ENCODE data around the gene PLA2G12A.

PLA2G12A gene

GRCh38 chr4:109748114-109748513 is 18.2 kb upstream of the PLA2G12A start:
- TF ChIP-seq, protein P1, sequence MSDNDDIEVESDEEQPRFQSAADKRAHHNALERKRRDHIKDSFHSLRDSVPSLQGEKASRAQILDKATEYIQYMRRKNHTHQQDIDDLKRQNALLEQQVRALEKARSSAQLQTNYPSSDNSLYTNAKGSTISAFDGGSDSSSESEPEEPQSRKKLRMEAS (IDR thresholded peaks at IDR 0.05): no peak
- TF ChIP-seq USF1 (IDR thresholded peaks at IDR 0.05) (no peak), TEAD4 (IDR thresholded peaks at IDR 0.05) (no peak), ZBTB7A (IDR thresholded peaks at IDR 0.05; ENCODE audit: low read depth) (no peak), TCF12 (IDR thresholded peaks at IDR 0.05; ENCODE audit: low read depth) (no peak), YY1 (IDR thresholded peaks at IDR 0.05; ENCODE audit: low read depth) (no peak), NFIC (IDR thresholded peaks at IDR 0.05) (no peak), EGR1 (IDR thresholded peaks at IDR 0.05) (no peak), RAD21 (IDR thresholded peaks at IDR 0.05; ENCODE audit: low read depth) (no peak), FOXM1 (IDR thresholded peaks at IDR 0.05; ENCODE audit: borderline replicate concordance, low read depth) (no peak), EP300 (IDR thresholded peaks at IDR 0.05; ENCODE audit: borderline replicate concordance) (no peak), CEBPB (IDR thresholded peaks at IDR 0.05) (no peak), CREB1 (IDR thresholded peaks at IDR 0.05; ENCODE audit: low read depth) (no peak), TAF1 (IDR thresholded peaks at IDR 0.05; ENCODE audit: low read depth) (no peak)
- TF ChIP-seq, protein P2, sequence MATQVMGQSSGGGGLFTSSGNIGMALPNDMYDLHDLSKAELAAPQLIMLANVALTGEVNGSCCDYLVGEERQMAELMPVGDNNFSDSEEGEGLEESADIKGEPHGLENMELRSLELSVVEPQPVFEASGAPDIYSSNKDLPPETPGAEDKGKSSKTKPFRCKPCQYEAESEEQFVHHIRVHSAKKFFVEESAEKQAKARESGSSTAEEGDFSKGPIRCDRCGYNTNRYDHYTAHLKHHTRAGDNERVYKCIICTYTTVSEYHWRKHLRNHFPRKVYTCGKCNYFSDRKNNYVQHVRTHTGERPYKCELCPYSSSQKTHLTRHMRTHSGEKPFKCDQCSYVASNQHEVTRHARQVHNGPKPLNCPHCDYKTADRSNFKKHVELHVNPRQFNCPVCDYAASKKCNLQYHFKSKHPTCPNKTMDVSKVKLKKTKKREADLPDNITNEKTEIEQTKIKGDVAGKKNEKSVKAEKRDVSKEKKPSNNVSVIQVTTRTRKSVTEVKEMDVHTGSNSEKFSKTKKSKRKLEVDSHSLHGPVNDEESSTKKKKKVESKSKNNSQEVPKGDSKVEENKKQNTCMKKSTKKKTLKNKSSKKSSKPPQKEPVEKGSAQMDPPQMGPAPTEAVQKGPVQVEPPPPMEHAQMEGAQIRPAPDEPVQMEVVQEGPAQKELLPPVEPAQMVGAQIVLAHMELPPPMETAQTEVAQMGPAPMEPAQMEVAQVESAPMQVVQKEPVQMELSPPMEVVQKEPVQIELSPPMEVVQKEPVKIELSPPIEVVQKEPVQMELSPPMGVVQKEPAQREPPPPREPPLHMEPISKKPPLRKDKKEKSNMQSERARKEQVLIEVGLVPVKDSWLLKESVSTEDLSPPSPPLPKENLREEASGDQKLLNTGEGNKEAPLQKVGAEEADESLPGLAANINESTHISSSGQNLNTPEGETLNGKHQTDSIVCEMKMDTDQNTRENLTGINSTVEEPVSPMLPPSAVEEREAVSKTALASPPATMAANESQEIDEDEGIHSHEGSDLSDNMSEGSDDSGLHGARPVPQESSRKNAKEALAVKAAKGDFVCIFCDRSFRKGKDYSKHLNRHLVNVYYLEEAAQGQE (IDR thresholded peaks at IDR 0.05; ENCODE audit: low read depth): no peak

DNA sequence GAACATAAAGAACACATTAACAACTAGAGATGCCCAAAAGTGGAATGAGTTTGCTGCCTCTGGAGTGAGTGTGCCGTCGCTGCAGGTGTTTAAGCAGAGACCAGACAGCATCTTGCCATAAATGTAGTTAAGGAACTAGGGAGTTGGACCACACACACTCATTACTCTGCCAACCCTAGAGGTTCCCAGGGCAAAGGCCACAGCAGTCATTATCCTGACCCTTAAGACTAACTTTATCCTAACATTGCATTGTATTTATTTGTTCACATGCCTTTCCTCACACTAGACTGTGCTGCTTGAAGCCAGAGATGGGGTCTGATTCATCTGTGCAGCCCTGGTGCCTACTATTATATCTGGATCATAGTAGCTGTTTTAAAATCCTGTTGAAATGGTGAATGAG is 16.9 kb upstream of the PLA2G12A start:
- no peak for TF ChIP-seq TEAD4 (IDR thresholded peaks at IDR 0.05)

- no peak for TF ChIP-seq TEAD4 (IDR thresholded peaks at IDR 0.05)
- no peak for TF ChIP-seq USF1 (IDR thresholded peaks at IDR 0.05)
- no peak for TF ChIP-seq TAF1 (IDR thresholded peaks at IDR 0.05; ENCODE audit: low read depth)
- TF ChIP-seq EGR1 (IDR thresholded peaks at IDR 0.05): no peak
- no peak for TF ChIP-seq YY1 (IDR thresholded peaks at IDR 0.05; ENCODE audit: low read depth)
- no peak for TF ChIP-seq RAD21 (IDR thresholded peaks at IDR 0.05; ENCODE audit: low read depth)
- TF ChIP-seq CEBPB (IDR thresholded peaks at IDR 0.05): no peak
- TF ChIP-seq NFIC (IDR thresholded peaks at IDR 0.05): no peak
- no peak for TF ChIP-seq ZBTB7A (IDR thresholded peaks at IDR 0.05; ENCODE audit: low read depth)
- TF ChIP-seq, protein P1 (IDR thresholded peaks at IDR 0.05): no peak
- TF ChIP-seq EP300 (IDR thresholded peaks at IDR 0.05; ENCODE audit: borderline replicate concordance): no peak
- TF ChIP-seq TCF12 (IDR thresholded peaks at IDR 0.05; ENCODE audit: low read depth): no peak
- TF ChIP-seq CREB1 (IDR thresholded peaks at IDR 0.05; ENCODE audit: low read depth): no peak
Measured at GRCh38 chr4:109745830-109746229, 16.0 kb upstream of the PLA2G12A start.

DNA sequence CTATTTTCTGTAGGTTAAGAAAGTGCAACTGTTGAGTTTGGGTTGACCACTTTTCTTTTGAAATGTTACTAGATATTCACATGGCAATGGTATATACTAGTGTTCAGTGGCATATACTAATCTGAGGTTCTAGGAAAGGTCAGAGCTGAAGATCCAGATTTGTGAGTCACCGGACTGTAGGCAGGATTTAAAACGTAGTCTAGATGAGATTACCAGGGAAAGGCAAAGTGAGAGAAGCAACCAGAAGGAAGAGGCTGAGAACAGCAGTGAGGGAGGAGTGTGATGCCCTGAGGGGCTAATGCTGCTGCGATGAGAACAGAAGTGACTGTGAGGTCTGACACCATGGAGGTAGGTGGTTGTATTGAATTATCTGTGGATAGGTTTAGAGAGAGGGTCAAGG is 9.7 kb upstream of the PLA2G12A start:
- TF ChIP-seq EGR1 (IDR thresholded peaks at IDR 0.05) (no peak), TEAD4 (IDR thresholded peaks at IDR 0.05) (no peak), CEBPB (IDR thresholded peaks at IDR 0.05) (no peak), FOXM1 (IDR thresholded peaks at IDR 0.05; ENCODE audit: borderline replicate concordance, low read depth) (no peak), ZBTB7A (IDR thresholded peaks at IDR 0.05; ENCODE audit: low read depth) (no peak)

DNA sequence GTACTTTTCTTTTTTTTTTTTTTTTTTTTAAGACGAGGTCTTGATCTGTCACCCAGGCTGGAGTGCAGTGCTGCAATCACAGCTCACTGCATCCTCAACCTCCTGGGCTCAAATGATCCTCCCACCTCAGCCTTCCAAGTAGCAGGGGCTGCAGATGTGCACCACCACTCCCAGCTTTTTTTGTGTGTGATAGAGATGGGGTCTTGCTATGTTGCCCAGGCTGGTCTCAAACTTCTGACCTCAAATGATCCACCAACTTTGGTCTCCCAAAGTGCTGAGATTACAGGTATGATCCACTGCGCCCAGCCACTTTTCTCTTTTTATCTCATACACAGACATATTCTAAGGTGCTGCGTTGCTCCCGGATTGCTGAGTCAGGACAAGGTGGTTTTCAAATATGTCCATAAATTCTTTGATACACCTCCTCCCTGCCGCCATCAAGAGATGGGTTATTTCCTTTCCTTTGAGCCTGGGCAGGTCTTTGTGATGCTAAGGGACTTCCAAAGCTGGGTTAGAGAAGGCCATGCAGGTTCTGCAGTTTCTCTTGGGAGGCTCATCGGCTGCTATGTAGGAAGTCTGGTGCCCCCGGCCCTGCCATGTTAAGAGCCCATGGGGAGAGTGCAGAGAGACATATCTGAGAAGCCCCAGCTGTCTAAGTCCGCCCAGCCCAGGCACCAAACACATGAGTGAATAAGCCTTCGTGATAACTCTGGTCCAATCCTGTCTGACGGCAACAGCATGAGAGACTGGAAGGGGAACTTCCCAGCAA is 8.4 kb upstream of the PLA2G12A start:
- TF ChIP-seq NFIC (IDR thresholded peaks at IDR 0.05) (no peak), TEAD4 (IDR thresholded peaks at IDR 0.05) (no peak), FOXM1 (IDR thresholded peaks at IDR 0.05; ENCODE audit: borderline replicate concordance, low read depth) (no peak), USF1 (IDR thresholded peaks at IDR 0.05) (no peak), TAF1 (IDR thresholded peaks at IDR 0.05; ENCODE audit: low read depth) (no peak)
- TF ChIP-seq, protein P1 (IDR thresholded peaks at IDR 0.05): no peak

DNA sequence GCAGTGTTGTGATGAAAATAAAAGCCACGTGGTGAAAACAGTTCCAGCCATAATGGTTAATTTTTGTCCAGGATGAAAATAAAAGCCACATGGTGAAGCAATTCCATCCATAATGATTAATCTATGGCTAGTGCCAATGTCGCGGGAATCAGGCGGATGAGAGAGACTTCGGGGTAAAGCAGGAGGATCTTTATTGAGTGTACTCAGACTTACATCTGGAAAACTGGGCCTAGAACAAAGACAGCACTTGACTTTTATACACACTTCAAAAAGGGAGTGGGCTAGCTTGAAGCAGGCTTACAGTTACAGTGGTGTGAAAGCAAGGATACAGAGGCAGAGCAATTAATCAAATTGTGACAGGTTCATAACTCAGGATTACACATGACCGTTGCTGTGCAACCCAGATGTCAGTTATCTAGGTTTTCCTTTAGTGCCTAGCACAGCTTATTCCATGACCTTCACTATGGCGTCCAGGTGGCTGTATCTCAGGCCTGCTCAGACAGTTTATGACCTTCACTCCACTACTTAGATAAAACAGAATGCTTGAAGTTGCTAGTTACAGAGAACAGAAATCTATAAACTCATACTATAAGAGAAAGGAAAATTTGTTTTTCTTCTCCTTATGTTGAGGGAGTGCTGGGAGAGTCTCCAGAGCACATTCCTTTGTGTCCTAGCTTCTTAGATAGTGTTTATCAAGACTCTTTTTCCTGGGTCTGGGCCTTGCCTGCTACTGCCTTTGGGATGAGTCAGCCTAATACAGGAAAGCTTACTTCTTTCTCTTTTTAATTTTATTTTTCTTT is 5.9 kb upstream of the PLA2G12A start:
- TF ChIP-seq ZBTB7A (IDR thresholded peaks at IDR 0.05; ENCODE audit: low read depth) (no peak), RAD21 (IDR thresholded peaks at IDR 0.05; ENCODE audit: low read depth) (no peak), EP300 (IDR thresholded peaks at IDR 0.05; ENCODE audit: borderline replicate concordance) (no peak), YY1 (IDR thresholded peaks at IDR 0.05; ENCODE audit: low read depth) (no peak), TAF1 (IDR thresholded peaks at IDR 0.05; ENCODE audit: low read depth) (no peak), TCF12 (IDR thresholded peaks at IDR 0.05; ENCODE audit: low read depth) (no peak), TEAD4 (IDR thresholded peaks at IDR 0.05) (no peak), CREB1 (IDR thresholded peaks at IDR 0.05; ENCODE audit: low read depth) (no peak), CEBPB (IDR thresholded peaks at IDR 0.05) (no peak)

All from Ishikawa (cell line).